NCI-H2107 treated with DMSO at 0.1 percent for 48 hours (cell line): ENCODE results near the gene CLTB.
"Not testable (repeated sequence)": the region's sequence is repeated elsewhere in the genome, so short reads cannot be mapped to it uniquely, and the experiment has no call there.

Source experiments
- DNase-seq: peaks from one replicate; lab custom pipeline; 2025; ENCODE audit not compliant: unreplicated experiment; lab: John Stamatoyannopoulos, UW

Gene CLTB

GRCh38 chr5:176415952-176416924 is at the start of gene CLTB:
TSS of gene CLTB (minus strand) at chr5:176416539. CDS start at chr5:176416363, 176 bp downstream.
- peak; percentile 20 for DNase-seq

- no peak for DNase-seq
Observed at GRCh38 chr5:176463113-176463764, 46.9 kb upstream of the CLTB start.

GRCh38 chr5:176461349-176461748 is 45.0 kb upstream of the CLTB start:
- DNase-seq = no peak

GRCh38 chr5:176458904-176459561 is 42.7 kb upstream of the CLTB start:
- DNase-seq = no peak

GRCh38 chr5:176454724-176455394 is 38.5 kb upstream of the CLTB start:
- DNase-seq = no peak

- DNase-seq = no peak
Observed at GRCh38 chr5:176450077-176450476, 33.7 kb upstream of the CLTB start.

GRCh38 chr5:176447978-176448608 is 31.8 kb upstream of the CLTB start, which contains the start of gene FAF2:
TSS of gene FAF2 (plus strand) at chr5:176448385. CDS start at chr5:176448408, 23 bp downstream.
- peak; percentile 85 for DNase-seq

- DNase-seq = no peak
Observed at GRCh38 chr5:176447591-176447977, 31.2 kb upstream of the CLTB start.

- no peak for DNase-seq
Observed at GRCh38 chr5:176446884-176447590, 30.7 kb upstream of the CLTB start.

- no peak for DNase-seq
Observed at GRCh38 chr5:176446028-176446665, 29.8 kb upstream of the CLTB start.

GRCh38 chr5:176444742-176445141 is 28.4 kb upstream of the CLTB start:
- DNase-seq = no peak

- DNase-seq = not testable (repeated sequence)
Observed at GRCh38 chr5:176442911-176443310, 26.6 kb upstream of the CLTB start.

GRCh38 chr5:176441921-176442323 is 25.6 kb upstream of the CLTB start:
- no peak for DNase-seq

- no peak for DNase-seq
Observed at GRCh38 chr5:176440927-176441706, 24.8 kb upstream of the CLTB start.

- DNase-seq = no peak
Observed at GRCh38 chr5:176438959-176439757, 22.8 kb upstream of the CLTB start.

GRCh38 chr5:176436656-176437055 is 20.3 kb upstream of the CLTB start:
- DNase-seq = no peak

GRCh38 chr5:176432707-176433106 is 16.4 kb upstream of the CLTB start:
- DNase-seq = no peak

GRCh38 chr5:176429972-176430371 is 13.6 kb upstream of the CLTB start:
- DNase-seq = no peak
